DMS 273 (cell line): Measurements from ENCODE around the gene TEDC2.
"Not testable (repeated sequence)": the region's sequence is repeated elsewhere in the genome, so short reads cannot be mapped to it uniquely, and the experiment has no call there.

Experiments
- DNase-seq: peaks from one replicate; lab custom pipeline; 2025; ENCODE audit not compliant: unreplicated experiment; lab: John Stamatoyannopoulos, UW

The TEDC2 gene

DNA sequence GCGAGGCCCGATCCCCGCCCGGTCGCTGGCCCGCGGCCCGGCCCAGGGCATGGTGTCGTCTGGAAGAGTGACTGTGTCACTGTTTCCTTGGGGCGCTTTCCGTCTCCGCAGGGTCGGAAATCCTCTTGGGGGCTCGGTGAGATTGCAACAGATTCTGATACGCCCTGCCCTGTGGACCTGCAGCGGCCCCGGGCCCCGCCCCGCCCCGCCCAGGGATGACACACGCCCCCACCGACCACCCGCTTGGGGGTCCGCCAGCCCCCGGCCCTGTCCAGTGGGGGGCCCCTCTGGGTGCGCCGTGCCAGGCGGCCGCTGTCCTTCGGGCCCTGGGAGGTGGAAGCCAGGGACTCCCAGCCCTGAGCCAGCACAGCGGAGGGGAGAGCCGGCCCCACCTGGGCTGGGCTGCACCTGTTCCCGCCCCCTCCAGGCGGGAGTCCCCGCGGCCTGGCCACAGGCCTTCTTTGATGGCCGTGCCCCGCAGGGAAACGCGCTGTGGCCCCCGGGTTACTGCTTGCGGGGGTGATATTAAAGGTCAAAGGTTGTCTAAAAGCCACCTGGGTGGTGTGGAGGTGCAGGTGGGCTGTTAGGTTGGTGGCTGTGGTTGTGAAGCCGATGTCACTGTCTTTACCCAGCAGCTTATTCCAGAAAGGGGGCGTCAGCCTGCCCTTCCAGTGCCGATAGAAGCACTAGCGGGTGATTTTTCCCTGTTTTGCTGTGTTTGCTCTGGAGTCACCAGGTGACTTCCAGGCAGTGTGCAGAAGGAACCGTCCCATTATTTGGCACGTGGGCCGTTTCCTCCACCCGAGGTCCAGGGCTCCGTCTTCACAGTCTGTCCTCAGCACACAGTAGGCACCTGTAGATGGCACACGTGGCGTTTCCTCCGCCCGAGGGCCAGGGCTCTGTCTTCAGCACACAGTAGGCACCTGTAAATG is 15.8 kb downstream of the TEDC2 start:
- DNase-seq: peak; percentile 59

DNA sequence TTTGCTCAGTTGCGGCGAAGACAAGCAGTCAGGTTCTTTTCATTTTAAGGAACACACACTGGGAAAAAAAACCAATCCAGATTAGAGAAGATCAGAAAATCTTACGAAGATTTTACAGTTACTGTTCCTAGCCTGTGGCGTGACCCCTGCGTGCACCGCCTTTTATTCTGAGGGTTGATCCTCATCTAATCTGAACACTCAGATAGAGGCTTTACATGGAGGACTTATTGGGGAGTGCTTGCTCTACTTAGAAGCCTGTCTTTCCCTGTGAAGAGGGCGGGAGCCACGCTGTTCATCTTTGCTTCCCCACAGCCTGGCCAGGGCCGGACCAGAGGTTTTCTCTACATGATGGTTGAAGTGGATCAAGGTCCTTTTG is 16.4 kb downstream of the TEDC2 start:
- no peak for DNase-seq

DNA sequence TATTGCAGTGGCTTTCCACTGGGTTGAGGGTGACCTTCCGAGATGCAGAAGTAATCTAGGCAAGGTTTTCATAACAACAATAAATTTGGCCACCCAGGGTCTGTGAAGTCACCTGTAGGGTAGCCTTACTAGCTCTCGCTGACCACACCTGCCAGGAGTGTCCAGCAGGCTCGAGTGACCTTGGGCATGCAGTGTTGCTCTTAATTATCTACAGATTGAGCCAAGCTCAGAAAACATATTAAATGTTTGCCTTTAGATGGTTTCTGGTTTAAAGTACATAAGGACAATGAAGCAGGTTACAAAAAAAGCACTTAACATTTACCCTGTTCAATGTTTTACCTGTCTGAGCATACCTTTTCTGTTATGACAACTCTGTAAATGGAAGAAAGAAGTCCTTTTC is 16.8 kb downstream of the TEDC2 start:
- no peak for DNase-seq

DNA sequence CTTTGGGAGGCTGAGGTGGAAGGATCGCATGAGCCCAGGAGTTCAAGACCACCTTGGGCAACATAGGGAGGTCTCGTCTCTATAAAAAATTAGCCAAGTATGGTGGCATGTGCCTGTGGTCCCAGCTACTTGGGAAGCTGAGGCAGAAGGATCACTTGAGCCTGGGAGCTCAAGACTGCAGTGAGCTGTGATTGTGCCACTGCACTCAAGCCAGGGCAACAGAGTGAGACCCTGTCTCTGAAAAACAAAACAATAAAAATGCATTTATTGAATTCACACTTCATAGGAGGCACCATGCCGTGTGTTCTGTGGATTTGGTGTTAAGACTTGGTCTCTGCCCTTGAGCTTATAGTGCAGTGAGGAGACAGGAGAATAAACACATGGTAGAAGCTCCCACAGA is 17.4 kb downstream of the TEDC2 start:
- no peak for DNase-seq

DNA sequence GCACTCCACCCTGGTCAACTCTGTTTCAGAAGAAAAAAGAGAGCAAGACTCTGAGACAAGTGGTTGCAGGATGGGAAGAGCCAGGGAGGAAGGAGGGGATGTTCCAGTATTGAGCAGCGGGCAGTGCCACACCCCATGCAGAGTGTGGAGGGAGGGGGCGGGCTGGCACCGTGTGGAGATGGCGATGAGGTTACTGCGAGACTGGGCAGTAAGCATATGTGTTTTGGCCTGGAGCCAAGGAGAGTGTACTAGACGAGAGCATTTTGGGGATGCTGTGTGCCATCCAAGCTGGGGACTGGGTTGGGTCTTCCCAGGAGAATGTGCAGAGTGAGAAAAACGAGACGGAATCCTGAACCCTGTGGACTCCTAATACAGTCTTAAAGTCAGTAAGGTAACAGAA is 18.4 kb downstream of the TEDC2 start:
- DNase-seq: peak; percentile 54

DNA sequence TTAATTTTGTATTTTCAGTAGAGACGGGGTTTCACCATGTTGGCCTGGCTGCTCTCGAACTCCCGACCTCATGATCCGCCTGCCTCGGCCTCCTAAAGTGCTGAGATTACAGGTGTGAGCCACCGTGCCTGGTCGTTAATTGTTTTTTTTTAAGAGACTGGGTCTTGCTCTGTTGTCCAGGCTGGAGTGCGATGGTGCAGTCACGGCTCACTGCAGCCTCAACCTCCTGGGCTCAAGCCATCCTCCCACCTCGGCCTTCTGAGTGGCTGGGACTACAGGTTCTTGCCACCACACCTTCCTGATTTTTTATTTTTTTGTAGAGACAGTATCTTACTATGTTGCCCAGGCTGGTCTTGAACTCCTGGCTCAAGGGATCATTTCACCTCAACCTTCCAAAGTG is 20.1 kb downstream of the TEDC2 start:
- DNase-seq: not testable (repeated sequence)

DNA sequence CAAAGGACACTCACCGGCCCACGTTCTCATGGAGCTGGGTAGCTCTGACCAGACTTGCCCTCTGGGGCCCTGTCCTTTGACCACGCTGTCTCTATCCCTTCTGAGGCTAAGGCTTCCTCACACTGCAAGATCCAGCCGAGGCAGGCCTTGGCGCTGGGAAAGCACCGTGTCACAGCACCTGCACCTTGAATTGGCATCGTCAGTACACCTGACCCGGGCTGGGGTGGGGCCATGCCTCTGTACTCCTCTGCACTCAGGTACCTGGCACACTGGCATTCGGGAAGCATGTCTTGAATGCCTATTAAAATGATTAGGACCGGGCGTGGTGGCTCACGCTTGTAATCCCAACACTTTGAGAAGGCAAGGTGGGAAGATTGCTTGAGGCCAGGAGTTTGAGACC is 21.0 kb downstream of the TEDC2 start:
- DNase-seq: no peak

DNA sequence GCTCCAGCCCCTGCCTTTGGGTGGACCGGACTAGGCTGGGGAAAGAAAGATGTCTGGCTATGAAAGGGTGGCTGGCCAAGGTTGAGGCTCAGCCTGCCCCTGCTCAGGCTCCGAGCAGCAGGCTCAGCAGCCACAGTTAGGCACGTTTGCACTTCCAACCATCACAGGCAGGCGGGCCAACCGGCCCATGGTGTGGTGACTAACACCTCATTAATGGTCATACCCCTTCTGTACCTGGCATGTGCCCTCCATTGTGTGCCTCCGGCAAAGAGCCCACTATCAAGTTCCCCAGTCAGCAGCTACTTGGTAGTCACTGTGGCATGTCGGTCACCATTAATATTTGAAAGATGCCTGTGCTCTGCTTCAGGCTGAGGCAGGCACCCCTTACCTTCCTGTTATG is 21.8 kb downstream of the TEDC2 start:
- DNase-seq: peak; percentile 58

DNA sequence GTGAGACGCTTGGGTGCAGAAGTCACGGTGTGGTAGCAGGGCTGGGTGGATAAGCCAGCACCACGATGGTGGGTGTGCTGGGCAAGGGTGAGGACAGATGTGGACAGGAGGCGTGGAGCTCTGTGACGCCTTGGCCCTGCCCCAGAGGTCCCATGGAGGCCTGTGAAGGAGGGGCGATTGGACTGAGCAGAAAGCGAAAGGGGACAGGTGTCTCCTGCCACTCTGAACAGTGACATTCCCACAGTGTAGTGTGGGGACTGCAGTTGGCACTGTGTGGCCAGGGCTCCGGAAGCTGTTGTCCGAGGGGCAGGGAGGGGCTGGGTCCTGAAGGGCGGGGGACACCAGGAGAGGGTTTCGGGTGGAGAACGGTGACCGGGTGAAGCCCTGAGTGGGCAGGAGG is 22.3 kb downstream of the TEDC2 start:
- DNase-seq: no peak

DNA sequence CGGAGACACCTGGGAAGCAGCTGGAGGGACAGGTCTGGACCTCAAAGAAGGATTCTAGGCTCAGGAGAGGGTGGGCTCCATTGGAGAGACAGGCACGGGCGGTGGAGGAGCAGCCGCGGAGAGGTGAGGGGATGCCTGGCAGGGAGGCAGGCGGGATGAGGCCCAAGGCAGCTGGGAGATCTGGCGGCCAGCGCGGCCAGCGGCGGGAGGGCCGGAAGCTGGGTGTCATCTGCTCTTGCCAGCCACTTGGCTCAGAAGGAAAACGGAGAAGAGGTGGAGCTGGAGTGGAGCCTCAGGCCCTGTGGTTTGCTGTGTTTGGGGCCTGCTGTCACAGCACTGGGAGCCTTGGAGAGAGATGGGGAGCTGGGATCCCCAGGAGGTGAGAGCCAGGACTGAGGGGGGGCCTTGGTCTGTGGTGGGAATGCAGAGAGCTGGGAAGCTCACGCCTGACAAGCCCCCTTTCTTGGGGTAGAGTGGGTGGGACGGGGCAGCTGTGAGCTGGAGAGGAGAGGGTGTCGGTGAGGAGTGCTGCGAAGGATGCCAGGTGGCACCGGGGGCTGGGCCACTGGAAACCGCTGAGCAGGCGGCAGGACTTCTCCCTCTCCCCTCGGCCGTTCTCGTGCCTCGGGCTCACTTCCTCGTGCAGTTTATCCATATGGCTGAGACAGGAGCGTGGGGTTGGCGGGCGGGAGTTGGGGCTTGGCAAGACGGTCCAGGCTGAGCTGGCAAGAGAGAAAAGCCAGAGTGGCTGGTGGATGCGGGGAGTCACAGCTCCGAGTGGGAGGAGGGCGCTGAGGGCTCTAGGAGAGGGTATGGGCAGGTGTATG is 23.0 kb downstream of the TEDC2 start:
- peak; percentile 93 for DNase-seq

DNA sequence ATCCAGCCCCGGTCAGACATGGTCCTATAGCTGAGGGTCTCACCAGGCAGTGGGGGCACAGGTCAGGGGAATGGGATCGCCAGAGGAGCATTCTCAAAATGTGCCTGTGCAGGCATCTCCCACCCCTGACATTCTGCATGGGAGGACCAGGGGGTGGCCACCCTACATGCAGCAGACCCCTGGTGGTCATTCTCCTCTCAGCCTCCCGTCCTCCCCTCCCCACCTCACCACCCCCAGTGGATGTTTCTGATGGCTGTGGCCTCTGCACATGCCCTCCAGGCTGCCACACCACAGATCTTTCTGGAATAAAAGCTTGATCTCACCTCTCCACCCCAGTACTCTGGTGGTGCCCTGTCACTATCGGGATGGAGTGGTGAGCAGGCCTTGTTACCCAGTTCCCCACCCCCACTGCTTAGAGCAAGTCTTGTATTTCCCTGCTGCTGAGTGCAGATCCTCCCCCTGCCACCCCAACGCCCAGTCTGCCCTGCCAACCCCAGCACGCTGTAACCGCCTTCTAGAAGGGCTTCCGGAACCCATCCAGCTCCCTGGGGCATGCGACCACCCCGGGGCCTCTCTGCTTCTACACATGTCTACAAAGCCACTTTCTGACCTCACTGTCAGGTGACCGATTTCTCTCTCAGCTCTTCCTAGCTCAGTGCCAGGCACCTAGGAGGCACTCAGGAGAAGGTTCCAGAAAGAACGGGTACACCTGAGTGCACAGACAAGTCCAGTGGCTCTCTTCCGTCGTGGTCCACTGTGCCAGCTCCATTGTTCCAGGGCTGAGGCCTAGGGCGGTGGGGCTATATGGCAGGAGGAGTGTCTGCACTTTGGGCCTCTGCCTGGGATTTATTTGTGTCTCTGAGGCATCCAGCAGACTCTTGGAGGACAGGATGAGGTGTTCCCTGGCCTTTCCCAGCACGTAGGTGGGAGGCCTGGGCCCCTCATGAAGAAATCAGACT is 24.3 kb downstream of the TEDC2 start:
- DNase-seq: no peak

DNA sequence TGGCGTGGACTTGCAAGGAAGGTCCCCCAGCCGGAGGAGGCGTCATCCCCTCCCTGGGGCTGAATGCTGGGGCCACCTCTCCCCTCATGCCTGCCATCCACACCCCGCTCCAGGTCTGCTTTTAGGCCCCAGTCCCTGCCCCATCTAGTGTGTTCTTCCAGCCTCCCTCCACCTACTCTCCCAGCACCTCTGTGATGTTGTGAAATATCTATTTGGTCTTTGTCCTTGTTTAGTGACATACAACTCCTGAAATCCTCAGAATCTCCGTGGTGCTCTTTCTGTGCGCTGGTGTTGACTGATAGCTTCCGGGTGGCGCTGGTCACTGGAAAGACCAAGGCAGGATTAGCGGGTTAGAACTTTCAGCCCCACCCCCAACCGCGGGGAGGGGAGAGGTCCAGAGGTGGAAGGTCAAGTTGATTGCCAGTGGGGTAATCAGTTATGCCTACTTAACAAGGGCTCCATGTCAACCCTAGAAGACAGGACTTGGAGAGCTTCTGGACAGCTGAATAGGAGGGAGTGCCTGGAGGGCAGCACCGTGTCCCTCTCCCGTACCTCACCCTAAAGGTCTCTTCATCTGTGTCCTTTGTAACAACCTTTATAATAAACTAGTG is 25.1 kb downstream of the TEDC2 start:
- DNase-seq: no peak

DNA sequence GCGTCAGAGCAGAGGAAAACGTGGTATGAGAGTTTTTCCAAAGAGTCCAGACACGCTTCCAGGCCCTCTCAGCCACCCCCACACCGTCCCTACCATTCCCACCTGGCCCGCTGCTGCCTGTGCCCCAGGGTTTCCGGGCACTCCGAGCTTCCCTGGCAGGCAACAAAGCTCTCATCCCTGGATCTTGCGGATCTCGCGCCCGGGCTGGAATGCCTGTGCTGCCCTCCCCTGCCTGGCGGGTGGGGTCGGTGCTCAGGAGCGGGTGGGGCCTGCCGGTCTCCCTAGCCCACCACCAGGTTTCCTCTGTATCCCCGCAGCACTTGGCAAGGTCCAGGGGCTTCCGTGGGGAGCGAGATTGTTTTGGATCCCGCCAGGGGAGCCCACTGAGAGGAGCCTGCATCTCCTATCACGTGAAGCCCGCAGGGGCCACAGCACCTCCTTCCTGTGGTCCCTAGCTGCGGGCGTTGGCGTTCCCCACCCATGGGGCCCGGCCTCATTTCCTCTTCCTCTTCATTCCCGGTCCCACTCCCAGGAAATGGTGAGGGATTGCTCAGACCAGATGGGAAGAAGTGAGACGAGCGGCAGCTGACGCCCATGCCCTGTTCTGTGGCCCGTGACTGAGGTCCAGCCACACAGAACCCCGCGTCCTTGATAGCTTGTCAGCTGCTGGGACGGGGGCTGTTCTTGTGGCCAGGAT is 26.1 kb downstream of the TEDC2 start:
- DNase-seq: no peak

DNA sequence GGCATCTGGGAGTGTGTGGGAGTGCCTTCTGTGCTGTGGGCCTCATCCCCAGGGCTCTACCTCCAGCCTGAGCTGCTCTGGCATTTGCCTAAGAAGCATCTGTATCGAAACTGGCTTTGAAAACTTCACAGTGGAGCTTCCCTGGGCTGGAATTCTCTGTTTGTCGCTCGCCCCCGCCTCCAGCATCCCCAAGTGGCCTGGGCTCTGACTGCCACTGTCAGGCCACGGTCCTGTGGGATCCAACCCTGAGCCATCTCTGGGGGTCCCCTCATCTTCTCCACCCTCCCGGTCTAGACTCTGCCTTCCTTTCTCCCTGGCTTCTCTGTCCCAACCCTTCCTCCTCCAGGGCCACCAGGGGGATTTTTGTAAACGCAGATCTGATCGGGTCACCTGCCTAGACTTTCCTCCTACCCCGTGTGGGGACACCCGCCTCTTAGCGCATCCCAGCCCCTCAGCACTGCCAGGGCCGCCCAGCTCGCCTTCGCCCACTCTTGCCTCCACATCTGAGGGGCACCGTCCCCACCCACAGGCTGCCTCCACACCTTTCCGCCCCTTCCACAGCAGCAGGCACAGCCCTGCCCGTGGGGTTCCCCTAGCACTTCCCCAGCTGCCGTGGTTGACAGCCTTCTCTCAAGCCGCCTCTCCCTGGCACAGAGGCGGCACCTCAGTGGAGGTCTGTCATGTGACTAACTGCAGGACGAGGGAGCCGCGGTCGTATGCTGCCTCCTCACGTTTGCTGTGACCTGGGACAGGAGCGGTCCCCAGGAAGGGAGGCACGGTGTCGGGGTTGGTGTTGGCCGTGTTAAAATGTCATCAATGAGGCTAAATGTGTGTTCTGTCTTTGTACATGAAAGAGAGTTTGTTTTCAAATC is 27.0 kb downstream of the TEDC2 start:
- DNase-seq: no peak

DNA sequence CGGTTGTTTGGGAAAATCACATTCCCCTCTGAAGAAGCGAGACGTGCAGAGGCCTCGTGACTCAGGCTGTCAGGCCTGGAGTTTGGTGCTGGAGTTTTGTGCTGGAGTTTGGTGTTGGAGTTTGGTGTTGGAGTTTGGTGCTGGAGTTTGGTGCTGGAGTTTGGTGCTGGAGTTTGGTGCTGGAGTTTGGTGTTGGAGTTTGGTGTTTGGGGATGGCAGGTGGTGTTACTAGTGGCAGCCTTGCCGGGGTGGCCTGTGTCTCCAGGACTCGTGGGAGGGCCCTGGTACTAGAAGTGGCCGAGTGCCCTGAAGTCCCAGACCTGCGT is 27.6 kb downstream of the TEDC2 start:
- DNase-seq: no peak

DNA sequence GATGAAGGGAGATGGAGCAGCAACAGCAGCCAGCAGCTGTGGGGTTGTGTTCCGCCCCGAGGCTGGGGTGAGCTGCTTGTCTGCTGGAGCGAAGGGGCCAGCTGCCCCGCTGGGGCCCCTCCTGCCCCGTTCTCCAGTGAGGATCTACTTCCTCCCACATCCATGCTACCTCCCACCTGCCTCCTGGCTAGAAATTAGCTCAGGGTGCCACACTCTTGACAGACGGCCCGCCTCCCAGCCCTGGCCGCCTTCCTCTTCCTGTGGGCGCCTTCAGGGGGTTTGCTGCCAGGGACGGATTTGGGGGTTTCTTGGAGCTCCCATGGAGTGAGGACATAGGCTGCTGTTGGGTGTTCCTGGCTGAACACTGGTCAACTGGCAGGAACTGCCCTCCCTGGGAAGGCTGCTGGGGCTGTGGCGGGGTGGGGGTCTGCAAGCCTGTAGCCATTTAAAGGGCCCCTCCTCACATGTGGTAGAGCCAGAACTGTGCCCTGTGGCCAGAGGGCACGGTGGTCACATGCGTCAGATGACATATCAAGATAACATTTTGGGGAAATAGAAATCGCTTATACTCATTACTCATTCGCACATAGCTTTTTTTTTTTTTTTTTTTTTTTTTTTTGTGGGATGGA is 28.1 kb downstream of the TEDC2 start:
- DNase-seq: no peak

DNA sequence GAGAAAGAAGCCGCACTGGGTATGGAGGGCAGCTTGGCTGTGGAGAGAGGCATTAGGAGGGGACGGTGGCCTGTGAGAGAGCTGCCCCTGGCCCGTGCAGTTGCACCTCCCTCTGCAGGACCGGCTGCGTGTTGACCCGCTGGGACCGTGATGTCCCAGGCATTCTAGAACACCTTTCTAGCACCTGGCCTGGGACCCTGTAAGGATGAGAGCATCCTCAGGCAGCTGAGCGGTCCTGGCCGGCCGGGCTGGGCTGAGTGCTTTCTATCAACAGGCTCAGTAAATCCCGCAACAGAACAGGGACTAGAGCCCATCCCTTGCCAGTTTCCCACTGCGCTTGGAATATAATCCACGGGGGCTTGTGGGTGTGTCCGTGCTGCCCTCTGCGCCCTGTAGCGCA is 29.7 kb downstream of the TEDC2 start:
- DNase-seq: no peak

DNA sequence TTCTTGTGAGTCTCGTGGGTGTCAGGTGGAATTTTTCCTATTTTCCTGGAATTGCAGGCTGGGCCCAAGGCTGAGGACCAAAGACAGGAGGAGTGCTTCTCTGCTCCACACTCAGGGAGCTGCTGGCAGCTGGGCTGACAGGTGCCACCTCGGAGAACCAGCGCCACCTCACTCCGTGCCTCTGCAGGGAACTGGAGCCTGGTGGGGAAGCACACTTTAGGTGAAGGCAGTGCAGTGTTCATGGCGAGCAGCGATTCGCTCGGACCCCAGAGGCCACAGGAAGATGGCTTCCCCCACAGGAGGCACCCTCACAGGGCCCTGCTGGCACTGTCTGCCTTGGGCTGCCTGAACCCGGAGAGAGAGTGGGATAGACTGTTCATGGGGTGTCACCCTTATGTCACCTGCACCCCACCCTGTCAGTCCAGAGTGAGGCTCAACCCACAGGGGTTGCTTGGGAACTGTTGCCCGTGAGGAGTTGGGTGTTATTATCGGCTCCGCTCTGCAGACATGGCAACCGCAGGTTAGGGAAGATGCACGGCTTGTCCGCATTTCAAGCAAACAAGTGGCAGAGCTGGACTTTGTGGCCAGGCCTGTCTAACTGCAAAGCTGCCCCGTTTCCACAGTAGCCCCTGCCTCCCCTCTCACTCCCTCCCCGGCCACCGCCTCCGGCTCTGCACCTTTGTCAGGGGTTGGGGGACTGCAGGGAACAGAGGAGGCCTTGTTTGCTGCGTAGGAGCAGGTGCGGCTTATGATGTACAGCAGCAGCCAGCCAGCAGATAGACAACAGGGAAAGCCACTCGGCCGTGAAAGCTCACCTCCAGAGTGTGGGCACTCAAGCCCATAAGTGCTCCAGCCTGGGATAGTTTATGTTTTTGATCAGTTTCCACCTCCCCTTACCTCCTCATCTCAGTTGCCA is 30.5 kb downstream of the TEDC2 start:
- no peak for DNase-seq
